ENCODE data around the gene OPCML. TPM values are rescaled to one million over a fixed set of nuclear protein-coding genes. Genes with fewer than 3 reads are reported as not detected.

Gene OPCML
- total and polyA plus RNA-seq, 2 of the 13 experiments (the other 11 are each of a cell fraction or from before 2014, with no cell fraction given): not detected

- no peak for ATAC-seq
These were observed 532.8 kb downstream of the OPCML start for GRCh38 chr11:132999516-132999915.

More at GRCh38 chr11:132999516-132999915, 532.8 kb downstream of the OPCML start:
- H3K27ac ChIP-seq (ENCODE audit: extremely low read length, insufficient read depth, low read length): no peak overlapping the region
- intact Hi-C loops (cut with micrococcal nuclease; ENCODE audit: unreplicated experiment): no loop called here
- no peak for DNase-seq (ENCODE audit: low spot score)
- H3K79me2 ChIP-seq (ENCODE audit: insufficient read depth, low read length): no peaks in the 10 kb centered on the region
- peaks cover 3% of the 10 kb centered on the region; the same call in 1 of the 2 replicates for H3K9me3 ChIP-seq (ENCODE audit: low read length)
- no TSS peak for BruUV-seq (replicated peaks)
- POLR2A ChIA-PET: no interaction called here
- H3K4me3 ChIP-seq (replicated peaks in 1 of 3; ENCODE audit: insufficient read depth in 1 of 3, low read depth in 2 of 3, low read length in 3 of 3): no peak overlapping the region
- no peaks in the 10 kb centered on the region for H3K4me1 ChIP-seq (ENCODE audit: insufficient read depth, low read length)
- FAIRE-seq: no peak
- no peaks in the 10 kb centered on the region for H4K20me1 ChIP-seq (ENCODE audit: insufficient read depth, low read length)
- no peak overlapping the region for H2AFZ ChIP-seq (ENCODE audit: low read length)
- H3K36me3 ChIP-seq (replicated peaks in 1 of 2; ENCODE audit: control insufficient read depth in 1 of 2, insufficient read depth in 2 of 2, low read length in 2 of 2): no peaks in the 10 kb centered on the region
- no peak overlapping the region for H3K4me2 ChIP-seq (ENCODE audit: low read depth, low read length)
- 11% methylated on average over 12 of the region's 12 CpGs for WGBS (ENCODE audit: low lambda C conversion rate)
- H3K27me3 ChIP-seq (ENCODE audit: control insufficient read depth in 1 of 2, insufficient read depth in 2 of 2, low read length in 2 of 2): 0 out of 5 replicates have a peak, but pooled peaks cover 0 to 3% of the 10 kb centered on the region in 2 experiments
- no peak for TF ChIP-seq NFE2L1 (CRISPR knock-in tag; IDR thresholded peaks at IDR 0.05; ENCODE audit: borderline replicate concordance)
- TF ChIP-seq AGO1 (IDR thresholded peaks at IDR 0.05; ENCODE audit: low read depth, low read length, poor library complexity, severe bottlenecking): no peak
- TF ChIP-seq ZNF775 (CRISPR knock-in tag; IDR thresholded peaks at IDR 0.05; ENCODE audit: borderline replicate concordance): no peak
- TF ChIP-seq DMAP1 (CRISPR knock-in tag; IDR thresholded peaks at IDR 0.05): no peak
- no peak for TF ChIP-seq HNRNPH1 (optimal IDR thresholded peaks at IDR 0.05; ENCODE audit: low read depth, low read length)
- TF ChIP-seq RFX1 (IDR thresholded peaks at IDR 0.05): no peak
- TF ChIP-seq ZNF354B (CRISPR knock-in tag; IDR thresholded peaks at IDR 0.05): no peak
- TF ChIP-seq, protein P1, sequence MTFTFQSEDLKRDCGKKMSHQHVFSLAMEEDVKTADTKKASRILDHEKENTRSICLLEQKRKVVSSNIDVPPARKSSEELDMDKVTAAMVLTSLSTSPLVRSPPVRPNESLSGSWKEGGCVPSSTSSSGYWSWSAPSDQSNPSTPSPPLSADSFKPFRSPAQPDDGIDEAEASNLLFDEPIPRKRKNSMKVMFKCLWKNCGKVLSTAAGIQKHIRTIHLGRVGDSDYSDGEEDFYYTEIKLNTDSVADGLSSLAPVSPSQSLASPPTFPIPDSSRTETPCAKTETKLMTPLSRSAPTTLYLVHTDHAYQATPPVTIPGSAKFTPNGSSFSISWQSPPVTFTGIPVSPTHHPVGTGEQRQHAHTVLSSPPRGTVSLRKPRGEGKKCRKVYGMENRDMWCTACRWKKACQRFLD (CRISPR knock-in tag; IDR thresholded peaks at IDR 0.05; ENCODE audit: borderline replicate concordance): no peak
- TF ChIP-seq, protein P2, sequence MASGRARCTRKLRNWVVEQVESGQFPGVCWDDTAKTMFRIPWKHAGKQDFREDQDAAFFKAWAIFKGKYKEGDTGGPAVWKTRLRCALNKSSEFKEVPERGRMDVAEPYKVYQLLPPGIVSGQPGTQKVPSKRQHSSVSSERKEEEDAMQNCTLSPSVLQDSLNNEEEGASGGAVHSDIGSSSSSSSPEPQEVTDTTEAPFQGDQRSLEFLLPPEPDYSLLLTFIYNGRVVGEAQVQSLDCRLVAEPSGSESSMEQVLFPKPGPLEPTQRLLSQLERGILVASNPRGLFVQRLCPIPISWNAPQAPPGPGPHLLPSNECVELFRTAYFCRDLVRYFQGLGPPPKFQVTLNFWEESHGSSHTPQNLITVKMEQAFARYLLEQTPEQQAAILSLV (CRISPR knock-in tag; IDR thresholded peaks at IDR 0.05; ENCODE audit: borderline replicate concordance): no peak
- no peak for TF ChIP-seq MBNL3 (CRISPR knock-in tag; conservative IDR thresholded peaks at IDR 0.05)
- no peak for TF ChIP-seq MAFK (conservative IDR thresholded peaks at IDR 0.05 in 1 of 2, IDR thresholded peaks at IDR 0.05 in 1 of 2; ENCODE audit: low read length in 2 of 2)
- no peak for TF ChIP-seq ZNF570 (CRISPR knock-in tag; IDR thresholded peaks at IDR 0.05; ENCODE audit: borderline replicate concordance)
- no peak for TF ChIP-seq ZNF30 (CRISPR knock-in tag; IDR thresholded peaks at IDR 0.05)
- no peak for TF ChIP-seq XRCC5 (optimal IDR thresholded peaks at IDR 0.05; ENCODE audit: low read length)
- TF ChIP-seq, protein P3, sequence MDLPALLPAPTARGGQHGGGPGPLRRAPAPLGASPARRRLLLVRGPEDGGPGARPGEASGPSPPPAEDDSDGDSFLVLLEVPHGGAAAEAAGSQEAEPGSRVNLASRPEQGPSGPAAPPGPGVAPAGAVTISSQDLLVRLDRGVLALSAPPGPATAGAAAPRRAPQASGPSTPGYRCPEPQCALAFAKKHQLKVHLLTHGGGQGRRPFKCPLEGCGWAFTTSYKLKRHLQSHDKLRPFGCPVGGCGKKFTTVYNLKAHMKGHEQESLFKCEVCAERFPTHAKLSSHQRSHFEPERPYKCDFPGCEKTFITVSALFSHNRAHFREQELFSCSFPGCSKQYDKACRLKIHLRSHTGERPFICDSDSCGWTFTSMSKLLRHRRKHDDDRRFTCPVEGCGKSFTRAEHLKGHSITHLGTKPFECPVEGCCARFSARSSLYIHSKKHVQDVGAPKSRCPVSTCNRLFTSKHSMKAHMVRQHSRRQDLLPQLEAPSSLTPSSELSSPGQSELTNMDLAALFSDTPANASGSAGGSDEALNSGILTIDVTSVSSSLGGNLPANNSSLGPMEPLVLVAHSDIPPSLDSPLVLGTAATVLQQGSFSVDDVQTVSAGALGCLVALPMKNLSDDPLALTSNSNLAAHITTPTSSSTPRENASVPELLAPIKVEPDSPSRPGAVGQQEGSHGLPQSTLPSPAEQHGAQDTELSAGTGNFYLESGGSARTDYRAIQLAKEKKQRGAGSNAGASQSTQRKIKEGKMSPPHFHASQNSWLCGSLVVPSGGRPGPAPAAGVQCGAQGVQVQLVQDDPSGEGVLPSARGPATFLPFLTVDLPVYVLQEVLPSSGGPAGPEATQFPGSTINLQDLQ (CRISPR knock-in tag; IDR thresholded peaks at IDR 0.05): no peak
- no peak for TF ChIP-seq ZNF329 (CRISPR knock-in tag; IDR thresholded peaks at IDR 0.05; ENCODE audit: low read depth)
- CTCF ChIA-PET (ENCODE audit: low intra/inter-chr PET ratio, low total read pairs): no interaction called here
- in situ Hi-C loops (cut with HindIII; ENCODE audit: extremely low pct_ligation_motif_present, low pct_unique_long_range_greater_than_20kb): no loop called here
- no peak overlapping the region for H3K9ac ChIP-seq (ENCODE audit: insufficient read depth, low read depth, low read length)

Data from HepG2 (cell line).